Activated CD4-positive, alpha-beta T cell treated with anti-CD3 and anti-CD28 coated beads for 48 hours (primary cell): ENCODE results near the gene CLDN8.

Experiments used
- DNase-seq: peaks from one replicate; pipeline ENCODE4 v3.0.0-alpha.2; 2020

Gene CLDN8

GRCh38 chr21:30216041-30216723 is at the start of gene CLDN8:
Gene CLDN8 (minus strand): TSS chr21:30216097. CDS start chr21:30215925, 172 bp downstream.
- no peak for DNase-seq

GRCh38 chr21:30257773-30258172 is 41.9 kb upstream of the CLDN8 start:
- no peak for DNase-seq

GRCh38 chr21:30256100-30256499 is 40.2 kb upstream of the CLDN8 start:
- DNase-seq, result no peak

- no peak for DNase-seq
Measured at GRCh38 chr21:30255679-30256078, 39.8 kb upstream of the CLDN8 start.

GRCh38 chr21:30251781-30252180 is 35.9 kb upstream of the CLDN8 start:
- no peak for DNase-seq

- no peak for DNase-seq
Measured at GRCh38 chr21:30249936-30250335, 34.0 kb upstream of the CLDN8 start.

GRCh38 chr21:30248844-30249243 is 32.9 kb upstream of the CLDN8 start:
- DNase-seq, result no peak

GRCh38 chr21:30245061-30245460 is 29.2 kb upstream of the CLDN8 start:
- DNase-seq, result no peak

GRCh38 chr21:30243691-30244090 is 27.8 kb upstream of the CLDN8 start:
- DNase-seq, result no peak

- DNase-seq, result no peak
Measured at GRCh38 chr21:30240661-30241060, 24.8 kb upstream of the CLDN8 start.

- DNase-seq, result no peak
Measured at GRCh38 chr21:30238168-30238567, 22.3 kb upstream of the CLDN8 start.

GRCh38 chr21:30234643-30235042 is 18.7 kb upstream of the CLDN8 start:
- no peak for DNase-seq

GRCh38 chr21:30234050-30234449 is 18.2 kb upstream of the CLDN8 start:
- DNase-seq, result no peak

GRCh38 chr21:30233228-30234020 is 17.5 kb upstream of the CLDN8 start:
- no peak for DNase-seq

GRCh38 chr21:30232011-30232410 is 16.1 kb upstream of the CLDN8 start:
- DNase-seq, result no peak

- no peak for DNase-seq
Measured at GRCh38 chr21:30227633-30228404, 11.9 kb upstream of the CLDN8 start.

- DNase-seq, result no peak
Measured at GRCh38 chr21:30227128-30227527, 11.2 kb upstream of the CLDN8 start.

GRCh38 chr21:30223596-30223995 is 7.7 kb upstream of the CLDN8 start:
- DNase-seq, result no peak

GRCh38 chr21:30222724-30223123 is 6.8 kb upstream of the CLDN8 start:
- no peak for DNase-seq

GRCh38 chr21:30211071-30211470 is 4.8 kb downstream of the CLDN8 start:
- no peak for DNase-seq

- DNase-seq, result no peak
Measured at GRCh38 chr21:30209601-30210000, 6.3 kb downstream of the CLDN8 start.

- DNase-seq, result no peak
Measured at GRCh38 chr21:30207252-30207579, 8.7 kb downstream of the CLDN8 start.

- no peak for DNase-seq
Measured at GRCh38 chr21:30206551-30207251, 9.2 kb downstream of the CLDN8 start.
